Ovary (tissue), 9 donors: ENCODE measurements around the gene MED13. TPM values are rescaled to one million over a fixed set of nuclear protein-coding genes. Genes with fewer than 3 reads are reported as not detected.
"Not testable (repeated sequence)": the region's sequence is repeated elsewhere in the genome, so short reads cannot be mapped to it uniquely, and the experiment has no call there.

ENCODE experiments used
- DNase-seq, 5 donors: peaks; one replicate each; pipeline ENCODE4 v3.0.0-alpha.2; 2019 to 2020
- H3K27ac ChIP-seq, 2 donors: fragments of 200-600 bp; one replicate each; pipeline versions ENCODE4 v1.5.1 to v1.8.0; 2019 to 2022
- H3K27me3 ChIP-seq: fragments of 200-600 bp; one replicate; pipeline ENCODE4 v1.8.0; 2022
- H3K36me3 ChIP-seq: fragments of 200-600 bp; sonication (generic); one replicate; pipeline ENCODE4 v1.5.1; 2019
- H3K4me1 ChIP-seq: one replicate; pipeline ENCODE4 v1.8.1; 2013; ENCODE audit warnings: mild to moderate bottlenecking, moderate library complexity; ENCODE audit not compliant: insufficient read depth
- H3K4me3 ChIP-seq: fragments of 200-600 bp; sonication (generic); one replicate; pipeline ENCODE4 v1.5.1; 2017
- H3K9me3 ChIP-seq, 2 donors: fragments of 200-600 bp in 1 of 2; sonication (generic) in 1 of 2; one replicate each; pipeline versions ENCODE4 v1.5.1 to v1.8.1; 2013 to 2019; ENCODE audit warnings: mild to moderate bottlenecking in 1 of 2, moderate library complexity in 1 of 2
- EP300 ChIP-seq: sonication (generic); formaldehyde crosslinking; IDR thresholded peaks from one replicate; pipeline ENCODE4 v1.6.1; 2017; ENCODE audit warnings: antibody characterized with exemption
- POLR2A ChIP-seq: fragments of 450-650 bp; IDR thresholded peaks from one replicate; pipeline ENCODE4 v1.6.1; 2017; ENCODE audit warnings: antibody characterized with exemption, mild to moderate bottlenecking, moderate library complexity
- WGBS, 3 donors: extraction: QIAGEN DNeasy Blood & Tissue Kit in 1 of 3; methylation state at CpG; one replicate each; pipeline versions ENCODE4 v1.1.5 to v1.1.7; 2013 to 2017; 5-methylcytosine and 5-hydroxymethylcytosine counted together
- intact Hi-C, 4 donors: fragments of 100-400 bp; cut with DNase I; formaldehyde crosslinking; loops; one replicate each; pipeline versions ENCODE4 v1.11.0 to v1.15.1; 2022 to 2023
- polyA plus RNA-seq, 2 donors: library from polyadenylated mRNA; stranded (reverse); fragments of 200-250 nt in 1 of 2; fragments of 350-450 nt in 1 of 2; fragmentation: Illumina TruSeq in 1 of 2; extraction: RNeasy Lipid Tissue Mini Kit (QIAGEN cat#74804) in 1 of 2; gene quantifications; one replicate each; pipeline ENCODE4 v1.2.3, GENCODE V29; 2013 to 2014
- total RNA-seq, 7 donors: library from RNA; depleted of rRNA in 2 of 7; stranded (reverse); fragments of >200 nt in 2 of 7; fragmentation: NEBNext Ultra II Directional in 3 of 7; extraction: Animal tissue kit (Norgen Biotek cat#: 25700) in 3 of 7; gene quantifications; one replicate each; pipeline versions ENCODE4 v1.1.0 to v1.2.4, GENCODE V29; 2016 to 2023
- TF ChIP-seq, protein P1 (sequence below), 3 donors: fragments of 450-650 bp in 2 of 3; fragments of 200-600 bp in 1 of 3; IDR thresholded peaks; one replicate each; pipeline versions ENCODE4 v1.5.1 to v1.8.0; 2016 to 2022; ENCODE audit warnings: antibody characterized with exemption in 3 of 3, mild to moderate bottlenecking in 1 of 3
- donor health status: DM: no; HTN: no; CAD: no; lungs with moderate emphysema.
- donor health status: DM: no; HTN: no; CAD: no.
- donor health status: Bipolar disorder and iron deficiency.
- donor health status: DM: yes; HTN: yes; CAD: no.
- donor health status: DM: no; HTN: no; CAD: no.
- donor health status: DM: yes; HTN: yes; CAD: no.

Gene MED13
- total and polyA plus RNA-seq, 9 donors: 10.4 to 85.1 (median 55.8) TPM

DNA sequence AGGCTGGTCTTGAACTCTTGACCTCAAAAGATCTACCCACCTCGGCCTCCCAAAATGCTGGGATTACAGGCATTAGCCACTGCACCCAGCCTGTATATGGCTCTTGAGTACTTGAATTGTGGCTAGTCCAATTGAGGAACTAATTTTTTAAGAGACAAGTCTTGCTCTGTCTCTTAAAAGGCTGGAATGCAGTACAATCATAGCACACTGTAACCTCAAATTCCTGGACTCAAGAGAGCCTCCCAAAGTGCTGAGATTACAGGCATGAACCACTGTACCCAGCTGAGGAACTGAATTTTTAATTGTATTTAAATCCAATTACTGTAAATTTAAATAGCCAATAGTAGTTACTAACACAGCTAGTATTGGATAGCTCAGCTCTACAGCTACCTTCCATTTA is 50.6 kb downstream of the MED13 start:
- TF ChIP-seq, protein P1, sequence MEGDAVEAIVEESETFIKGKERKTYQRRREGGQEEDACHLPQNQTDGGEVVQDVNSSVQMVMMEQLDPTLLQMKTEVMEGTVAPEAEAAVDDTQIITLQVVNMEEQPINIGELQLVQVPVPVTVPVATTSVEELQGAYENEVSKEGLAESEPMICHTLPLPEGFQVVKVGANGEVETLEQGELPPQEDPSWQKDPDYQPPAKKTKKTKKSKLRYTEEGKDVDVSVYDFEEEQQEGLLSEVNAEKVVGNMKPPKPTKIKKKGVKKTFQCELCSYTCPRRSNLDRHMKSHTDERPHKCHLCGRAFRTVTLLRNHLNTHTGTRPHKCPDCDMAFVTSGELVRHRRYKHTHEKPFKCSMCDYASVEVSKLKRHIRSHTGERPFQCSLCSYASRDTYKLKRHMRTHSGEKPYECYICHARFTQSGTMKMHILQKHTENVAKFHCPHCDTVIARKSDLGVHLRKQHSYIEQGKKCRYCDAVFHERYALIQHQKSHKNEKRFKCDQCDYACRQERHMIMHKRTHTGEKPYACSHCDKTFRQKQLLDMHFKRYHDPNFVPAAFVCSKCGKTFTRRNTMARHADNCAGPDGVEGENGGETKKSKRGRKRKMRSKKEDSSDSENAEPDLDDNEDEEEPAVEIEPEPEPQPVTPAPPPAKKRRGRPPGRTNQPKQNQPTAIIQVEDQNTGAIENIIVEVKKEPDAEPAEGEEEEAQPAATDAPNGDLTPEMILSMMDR (IDR thresholded peaks at IDR 0.05): no peak
- TF ChIP-seq EP300 (no peak), POLR2A (no peak)
- intact Hi-C loops: no loop called here
- Histone ChIP-seq H3K9me3 (no peaks in the 10 kb centered on the region), H3K4me1 (no peaks in the 10 kb centered on the region), H3K27ac (no peak overlapping the region), H3K4me3 (no peak overlapping the region), H3K27me3 (no peaks in the 10 kb centered on the region), H3K36me3 (no peaks in the 10 kb centered on the region)
- 83 to 88% (median 86%) methylated on average over 1 of the region's 1 CpG for WGBS, 3 donors
- no peak for DNase-seq

GRCh38 chr17:62009220-62009619 is 55.9 kb downstream of the MED13 start:
- H3K9me3 ChIP-seq: no peaks in the 10 kb centered on the region
- 73 to 89% (median 75%) methylated on average over 1 of the region's 1 CpG for WGBS, 3 donors
- TF ChIP-seq EP300: no peak
- TF ChIP-seq, protein P1 (IDR thresholded peaks at IDR 0.05): no peak
- no peak for TF ChIP-seq POLR2A
- DNase-seq: no peak
- intact Hi-C loops: no loop called here
- H3K36me3 ChIP-seq: no peaks in the 10 kb centered on the region
- H3K4me3 ChIP-seq: no peak overlapping the region
- H3K4me1 ChIP-seq: peaks cover 2% of the 10 kb centered on the region
- H3K27ac ChIP-seq: no peak overlapping the region
- H3K27me3 ChIP-seq: no peaks in the 10 kb centered on the region

- Histone ChIP-seq H3K4me3 (no peak overlapping the region), H3K27ac (no peak overlapping the region), H3K4me1 (peaks cover 2% of the 10 kb centered on the region), H3K27me3 (no peaks in the 10 kb centered on the region), H3K9me3 (no peaks in the 10 kb centered on the region), H3K36me3 (no peaks in the 10 kb centered on the region)
- WGBS, 3 donors: 86 to 92% (median 89%) methylated on average over 5 of the region's 5 CpGs
- intact Hi-C loops: no loop called here
- DNase-seq: no peak
- TF ChIP-seq EP300: no peak
- TF ChIP-seq, protein P1 (IDR thresholded peaks at IDR 0.05): no peak
- no peak for TF ChIP-seq POLR2A
These were observed 56.8 kb downstream of the MED13 start for GRCh38 chr17:62008294-62008693.

DNA sequence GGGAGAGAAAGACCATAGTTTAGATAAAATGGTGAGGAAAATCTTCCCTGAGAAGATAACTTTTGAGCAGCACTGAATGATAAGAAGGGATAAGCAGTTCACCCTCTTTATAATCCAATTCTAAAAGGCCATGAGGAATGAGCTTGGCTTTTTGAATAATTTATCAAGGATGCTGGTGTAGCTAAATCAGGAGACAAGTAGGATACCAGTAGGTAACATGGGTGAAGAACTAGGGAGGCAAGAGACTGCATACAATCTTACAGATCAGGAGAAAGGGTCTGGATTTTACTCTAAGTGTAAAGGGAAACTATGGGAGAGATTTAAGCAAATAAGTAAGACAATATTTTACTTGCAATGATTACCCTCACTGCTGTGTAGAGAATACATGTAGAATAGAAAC is 60.7 kb downstream of the MED13 start:
- intact Hi-C loops: no loop called here
- no peaks in the 10 kb centered on the region for H3K36me3 ChIP-seq
- TF ChIP-seq EP300 (no peak), POLR2A (no peak)
- TF ChIP-seq, protein P1 (IDR thresholded peaks at IDR 0.05): no peak
- H3K27ac ChIP-seq: no peak overlapping the region
- H3K27me3 ChIP-seq: no peaks in the 10 kb centered on the region
- no peak for DNase-seq
- peaks cover 2% of the 10 kb centered on the region for H3K4me1 ChIP-seq
- no peak overlapping the region for H3K4me3 ChIP-seq
- H3K9me3 ChIP-seq: no peaks in the 10 kb centered on the region

DNA sequence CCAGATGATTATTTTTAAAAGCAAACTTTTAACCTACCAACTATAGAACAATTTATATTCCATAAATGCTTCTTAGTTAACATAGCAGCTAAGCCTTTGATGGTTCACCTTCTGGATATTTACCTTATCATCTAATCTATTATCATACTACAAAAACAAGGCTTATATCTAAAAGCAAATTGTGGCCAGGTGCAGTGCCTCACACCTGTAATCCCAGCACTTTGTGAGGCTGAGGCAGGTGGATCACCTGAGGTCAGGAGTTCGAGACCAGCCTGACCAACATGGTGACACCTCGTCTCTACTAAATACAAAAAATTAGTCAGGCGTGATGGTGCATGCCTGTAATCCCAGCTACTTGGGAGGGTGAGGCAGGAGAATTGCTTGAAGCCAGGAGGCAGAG is 61.9 kb downstream of the MED13 start:
- DNase-seq, intact Hi-C loops, H3K36me3 ChIP-seq, H3K4me1 ChIP-seq, H3K4me3 ChIP-seq, H3K9me3 ChIP-seq, H3K27me3 ChIP-seq, H3K27ac ChIP-seq: not testable (repeated sequence)
- 94 to 97% (median 95%) methylated on average over 3 of the region's 3 CpGs for WGBS, 3 donors
